ENCODE measurements around the gene MYH10. TPM values are rescaled to one million over a fixed set of nuclear protein-coding genes. Genes with fewer than 3 reads are reported as not detected.
"Not testable (repeated sequence)": the region's sequence is repeated elsewhere in the genome, so short reads cannot be mapped to it uniquely, and the experiment has no call there.

MYH10 gene
- total and polyA plus RNA-seq, 5 experiments from 2014 or later = 0.56 to 3.1 (median 1.7) TPM

GRCh38 chr17:8557176-8557806 lies 73.2 kb downstream of the MYH10 start:
- POLR2A ChIA-PET = no interaction called here
- H3K27ac Mint-ChIP-seq = no peak overlapping the region
- DNase-seq (no peak), ATAC-seq (no peak)
- peaks cover 0 to 13% (median 0%) of the 10 kb centered on the region in 5 donors for H3K27me3 Mint-ChIP-seq
- no peaks in the 10 kb centered on the region for H3K9me3 Mint-ChIP-seq
- no peaks in the 10 kb centered on the region for H3K4me1 Mint-ChIP-seq
- no peaks in the 10 kb centered on the region for H3K36me3 Mint-ChIP-seq
- no peak overlapping the region for H3K4me3 Mint-ChIP-seq

GRCh38 chr17:8556074-8556473 lies 74.5 kb downstream of the MYH10 start:
- no peak for DNase-seq
- Mint-ChIP-seq H3K36me3 (no peaks in the 10 kb centered on the region), H3K4me1 (no peaks in the 10 kb centered on the region), H3K4me3 (no peak overlapping the region), H3K9me3 (no peaks in the 10 kb centered on the region), H3K27me3 (peaks cover 0 to 15% (median 0%) of the 10 kb centered on the region in 5 donors), H3K27ac (no peak overlapping the region)
- POLR2A ChIA-PET = no interaction called here
- ATAC-seq = no peak

GRCh38 chr17:8555062-8555461 lies 75.5 kb downstream of the MYH10 start:
- ATAC-seq = no peak
- POLR2A ChIA-PET = no interaction called here

GRCh38 chr17:8552577-8553320 lies 77.8 kb downstream of the MYH10 start:
- Mint-ChIP-seq H3K4me1 (no peaks in the 10 kb centered on the region), H3K4me3 (no peak overlapping the region), H3K9me3 (no peaks in the 10 kb centered on the region), H3K27me3 (peaks cover 0 to 15% (median 0%) of the 10 kb centered on the region in 5 donors), H3K36me3 (no peaks in the 10 kb centered on the region), H3K27ac (no peak overlapping the region)
- no peak for ATAC-seq
- POLR2A ChIA-PET = no interaction called here
- DNase-seq = no peak

More at GRCh38 chr17:8555062-8555461, 75.5 kb downstream of the MYH10 start:
- Mint-ChIP-seq H3K36me3 (no peaks in the 10 kb centered on the region), H3K27me3 (peaks cover 0 to 15% (median 0%) of the 10 kb centered on the region in 5 donors), H3K4me1 (no peaks in the 10 kb centered on the region), H3K9me3 (no peaks in the 10 kb centered on the region), H3K27ac (no peak overlapping the region), H3K4me3 (no peak overlapping the region)
- no peak for DNase-seq

GRCh38 chr17:8542599-8543502 lies 87.7 kb downstream of the MYH10 start:
- DNase-seq = no peak
- POLR2A ChIA-PET = no interaction called here
- Mint-ChIP-seq H3K27me3 (peaks cover 0 to 2% (median 0%) of the 10 kb centered on the region in 5 donors), H3K36me3 (peaks cover 0 to 5% (median 0%) of the 10 kb centered on the region in 3 donors), H3K27ac (no peak overlapping the region), H3K4me1 (no peaks in the 10 kb centered on the region), H3K9me3 (no peaks in the 10 kb centered on the region), H3K4me3 (no peak overlapping the region)
- no peak for ATAC-seq

- H3K27me3 Mint-ChIP-seq, DNase-seq, H3K36me3 Mint-ChIP-seq, ATAC-seq, H3K4me3 Mint-ChIP-seq, H3K27ac Mint-ChIP-seq, H3K9me3 Mint-ChIP-seq, H3K4me1 Mint-ChIP-seq, POLR2A ChIA-PET: not testable (repeated sequence)
Observed at GRCh38 chr17:8539976-8540375, 90.5 kb downstream of the MYH10 start.

GRCh38 chr17:8537734-8538133 lies 92.8 kb downstream of the MYH10 start:
- POLR2A ChIA-PET = interaction anchor here (0.6 kb wide), 1 partner anchor 134 kb away, joined by 3 read pairs; no protein-coding TSS in a partner anchor

GRCh38 chr17:8534498-8535188 lies 95.9 kb downstream of the MYH10 start:
- no peak for ATAC-seq
- Mint-ChIP-seq H3K4me3 (no peak overlapping the region), H3K4me1 (no peaks in the 10 kb centered on the region), H3K9me3 (no peaks in the 10 kb centered on the region), H3K27ac (no peak overlapping the region), H3K36me3 (no peaks in the 10 kb centered on the region), H3K27me3 (no peaks in the 10 kb centered on the region)
- POLR2A ChIA-PET = no interaction called here
- DNase-seq = no peak

More at GRCh38 chr17:8537734-8538133, 92.8 kb downstream of the MYH10 start:
- ATAC-seq (no peak), DNase-seq (no peak)
- H3K27ac Mint-ChIP-seq = no peak overlapping the region
- H3K4me3 Mint-ChIP-seq = no peak overlapping the region
- H3K4me1 Mint-ChIP-seq = no peaks in the 10 kb centered on the region
- no peaks in the 10 kb centered on the region for H3K27me3 Mint-ChIP-seq
- H3K9me3 Mint-ChIP-seq = no peaks in the 10 kb centered on the region
- H3K36me3 Mint-ChIP-seq = no peaks in the 10 kb centered on the region

GRCh38 chr17:8532021-8532420 lies 98.5 kb downstream of the MYH10 start:
- H3K27ac Mint-ChIP-seq = no peak overlapping the region
- no peaks in the 10 kb centered on the region for H3K4me1 Mint-ChIP-seq
- H3K36me3 Mint-ChIP-seq = no peaks in the 10 kb centered on the region
- peaks cover 0 to 1% (median 0%) of the 10 kb centered on the region in 5 donors for H3K27me3 Mint-ChIP-seq
- no peak overlapping the region for H3K4me3 Mint-ChIP-seq
- ATAC-seq (no peak), DNase-seq (no peak)
- no peaks in the 10 kb centered on the region for H3K9me3 Mint-ChIP-seq
- POLR2A ChIA-PET = no interaction called here

GRCh38 chr17:8522577-8522976 lies 107.9 kb downstream of the MYH10 start:
- H3K36me3 Mint-ChIP-seq = peaks cover 0 to 5% (median 2%) of the 10 kb centered on the region in 3 donors
- no peak overlapping the region for H3K27ac Mint-ChIP-seq
- no peak overlapping the region for H3K4me3 Mint-ChIP-seq
- DNase-seq (no peak), ATAC-seq (no peak)
- no peaks in the 10 kb centered on the region for H3K27me3 Mint-ChIP-seq
- H3K4me1 Mint-ChIP-seq = no peaks in the 10 kb centered on the region
- POLR2A ChIA-PET = no interaction called here
- no peaks in the 10 kb centered on the region for H3K9me3 Mint-ChIP-seq

- POLR2A ChIA-PET = no interaction called here
- Mint-ChIP-seq H3K9me3 (no peaks in the 10 kb centered on the region), H3K27me3 (no peaks in the 10 kb centered on the region), H3K36me3 (peaks cover 0 to 8% (median 7%) of the 10 kb centered on the region in 3 donors), H3K27ac (no peak overlapping the region), H3K4me3 (no peak overlapping the region), H3K4me1 (no peaks in the 10 kb centered on the region)
- ATAC-seq (no peak), DNase-seq (no peak)
Observed at GRCh38 chr17:8520981-8521380, 109.5 kb downstream of the MYH10 start.

GRCh38 chr17:8518850-8519249 lies 111.7 kb downstream of the MYH10 start:
- POLR2A ChIA-PET = no interaction called here

More at GRCh38 chr17:8518850-8519249, 111.7 kb downstream of the MYH10 start:
- Mint-ChIP-seq H3K4me3 (no peak overlapping the region), H3K9me3 (no peaks in the 10 kb centered on the region), H3K27me3 (no peaks in the 10 kb centered on the region), H3K4me1 (no peaks in the 10 kb centered on the region), H3K27ac (no peak overlapping the region), H3K36me3 (peaks cover 0 to 14% (median 13%) of the 10 kb centered on the region in 3 donors)
- ATAC-seq (no peak), DNase-seq (no peak)

Measured in naive thymus-derived CD8-positive, alpha-beta T cell (primary cell).